Neural cell (in vitro differentiated cells): ENCODE results near the gene TRMO.

Source experiments
- CTCF ChIP-seq: fragments of 450-650 bp; IDR thresholded peaks from 2 replicates; pipeline ENCODE4 v1.5.1; 2014; ENCODE audit warnings: antibody characterized with exemption, mild to moderate bottlenecking, moderate library complexity; ENCODE audit not compliant: poor library complexity, severe bottlenecking
- EP300 ChIP-seq: fragments of 450-650 bp; conservative IDR thresholded peaks from 2 replicates; pipeline ENCODE4 v1.6.1; 2014; ENCODE audit warnings: antibody characterized with exemption, mild to moderate bottlenecking, moderate library complexity; ENCODE audit not compliant: poor library complexity, severe bottlenecking
- POLR2AphosphoS5 ChIP-seq: IDR thresholded peaks from 2 replicates; pipeline ENCODE4 v1.6.1; 2012

DNA sequence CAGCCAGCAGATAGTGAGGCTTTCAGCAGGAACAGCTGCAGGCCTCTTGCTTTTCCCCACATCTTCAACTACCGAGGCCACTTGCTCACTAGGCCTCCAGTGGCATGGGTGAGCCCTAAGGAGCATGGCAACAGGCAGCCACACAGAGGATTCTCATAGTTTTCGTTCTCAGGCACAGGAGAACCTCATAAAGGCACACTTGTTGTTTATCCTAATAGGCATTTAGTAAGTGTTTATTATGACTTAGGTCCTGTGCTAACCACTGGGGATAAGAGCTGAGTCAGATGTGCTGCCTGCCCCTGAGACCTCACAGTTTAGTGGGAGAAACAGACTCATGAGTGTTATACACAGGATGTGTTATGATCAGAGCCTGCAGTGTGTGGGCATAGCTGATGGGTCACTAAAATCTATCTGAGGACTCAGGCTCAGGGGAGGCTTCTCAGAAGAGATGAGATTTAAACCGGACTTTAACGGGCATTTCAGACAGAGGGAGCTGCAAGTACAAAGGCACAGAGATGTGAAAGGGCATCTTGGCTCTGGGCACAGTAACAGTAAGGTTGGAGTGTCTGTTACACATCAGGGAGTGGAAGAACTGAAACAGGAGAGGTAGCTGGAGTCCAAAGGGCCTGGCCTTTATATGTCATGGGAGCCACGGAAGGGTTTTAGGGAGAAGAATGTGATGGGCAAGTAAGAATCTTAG is 36.7 kb upstream of the TRMO start:
- TF ChIP-seq CTCF (no peak), EP300 (no peak), POLR2AphosphoS5 (no peak)
